NAMALWA (cell line): Measurements from ENCODE around the gene CACNG7.
"Not testable (repeated sequence)": the region's sequence is repeated elsewhere in the genome, so short reads cannot be mapped to it uniquely, and the experiment has no call there.

Source experiments
- DNase-seq: peaks from one replicate; pipeline ENCODE4 v3.0.0-alpha.2; 2015; ENCODE audit warnings: low spot score

CACNG7 gene

GRCh38 chr19:53905787-53906186 lies 3.3 kb upstream of the CACNG7 start:
- DNase-seq, result no peak

DNA sequence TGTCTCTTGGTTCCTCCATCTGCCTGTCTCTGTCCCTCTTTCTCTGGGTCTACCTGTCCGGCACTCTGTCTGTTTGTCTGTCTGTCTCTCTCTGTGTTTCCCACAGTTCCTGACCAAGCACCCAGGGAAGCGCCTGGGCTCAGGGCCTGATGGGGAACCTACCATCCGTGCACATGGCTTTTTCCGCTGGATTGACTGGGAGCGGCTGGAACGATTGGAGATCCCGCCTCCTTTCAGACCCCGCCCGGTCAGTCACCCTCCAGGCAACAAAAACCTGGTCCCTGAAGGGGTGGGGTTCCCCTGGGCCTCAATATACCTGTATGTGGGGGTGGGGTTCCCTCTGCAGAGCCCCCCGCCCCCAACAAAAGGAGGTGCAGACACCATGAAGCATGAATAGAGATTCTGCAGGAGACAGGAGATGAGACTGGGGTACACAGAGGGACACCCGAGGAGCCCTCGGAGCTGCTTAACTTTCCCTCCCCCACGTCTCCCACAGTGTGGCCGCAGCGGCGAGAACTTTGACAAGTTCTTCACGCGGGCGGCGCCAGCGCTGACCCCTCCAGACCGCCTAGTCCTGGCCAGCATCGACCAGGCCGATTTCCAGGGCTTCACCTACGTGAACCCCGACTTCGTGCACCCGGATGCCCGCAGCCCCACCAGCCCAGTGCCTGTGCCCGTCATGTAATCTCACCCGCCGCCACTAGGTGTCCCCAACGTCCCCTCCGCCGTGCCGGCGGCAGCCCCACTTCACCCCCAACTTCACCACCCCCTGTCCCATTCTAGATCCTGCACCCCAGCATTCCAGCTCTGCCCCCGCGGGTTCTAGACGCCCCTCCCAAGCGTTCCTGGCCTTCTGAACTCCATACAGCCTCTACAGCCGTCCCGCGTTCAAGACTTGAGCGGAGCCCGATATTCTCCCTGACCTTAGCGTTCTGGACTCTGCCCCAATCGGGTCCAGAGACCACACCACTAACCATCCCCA lies 2.6 kb upstream of the CACNG7 start:
- peak; percentile 59 for DNase-seq

DNA sequence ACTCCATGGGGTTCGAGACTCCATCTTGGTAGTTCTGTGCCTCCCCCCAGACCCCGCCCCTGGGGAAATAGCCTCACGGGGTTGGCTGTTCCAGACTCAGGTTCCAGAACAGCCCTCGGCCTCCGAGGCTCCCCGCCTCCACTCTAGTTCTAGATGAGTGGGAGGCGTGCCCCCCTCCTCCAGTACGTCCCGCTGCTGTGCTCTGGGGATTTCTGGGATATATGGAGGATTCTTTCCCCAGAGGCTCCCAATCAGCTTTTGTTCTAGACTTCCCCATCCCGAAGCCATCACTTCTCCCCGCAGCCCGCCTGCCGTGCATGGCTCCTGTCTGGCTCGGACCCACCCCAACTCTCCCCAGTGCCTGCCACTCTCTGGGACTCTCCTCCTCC lies 1.9 kb upstream of the CACNG7 start:
- DNase-seq, result no peak

DNA sequence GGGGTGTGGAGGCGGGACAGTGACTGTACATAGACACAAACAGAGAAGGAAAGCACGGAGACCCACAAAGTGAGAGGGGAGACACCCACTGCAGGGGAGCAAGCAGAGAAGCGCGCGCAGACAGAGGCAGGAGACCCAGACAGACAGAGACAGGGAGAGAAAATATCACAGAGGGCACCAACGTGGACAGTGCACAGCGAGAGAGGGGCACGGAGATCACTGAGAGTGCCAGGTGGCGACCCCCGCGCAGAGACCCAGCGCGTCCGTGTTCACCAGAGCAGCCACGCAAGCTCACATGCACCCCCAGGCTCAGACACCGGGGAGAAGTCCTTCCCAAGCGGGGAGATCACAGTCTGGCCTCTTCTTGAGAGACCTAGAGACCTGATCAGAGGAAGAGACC lies 1.4 kb upstream of the CACNG7 start:
- no peak for DNase-seq

GRCh38 chr19:53908106-53908934 lies 758 bp upstream of the CACNG7 start:
- DNase-seq, result peak; percentile 65

- DNase-seq, result no peak
Observed at GRCh38 chr19:53909471-53910169, 542 bp downstream of the CACNG7 start.

- no peak for DNase-seq
Observed at GRCh38 chr19:53910170-53910518, 1.1 kb downstream of the CACNG7 start.

DNA sequence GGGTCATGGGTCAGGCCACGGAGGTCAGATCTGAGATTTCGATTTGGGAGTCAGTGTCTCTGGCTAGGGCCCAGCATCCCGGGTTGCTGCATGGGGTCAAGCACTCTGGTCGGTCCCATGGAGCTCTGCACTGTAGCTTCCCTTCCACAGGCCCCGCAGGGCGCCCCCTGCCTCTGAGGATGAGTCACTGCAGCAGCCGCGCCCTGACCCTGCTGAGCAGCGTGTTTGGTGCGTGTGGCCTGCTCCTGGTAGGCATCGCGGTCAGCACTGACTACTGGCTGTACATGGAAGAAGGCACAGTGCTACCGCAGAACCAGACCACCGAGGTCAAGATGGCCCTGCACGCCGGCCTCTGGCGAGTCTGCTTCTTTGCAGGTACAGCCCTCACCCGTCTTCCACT lies 3.6 kb downstream of the CACNG7 start:
- no peak for DNase-seq

GRCh38 chr19:53915000-53915399 lies 5.9 kb downstream of the CACNG7 start:
- DNase-seq, result peak; percentile 34

DNA sequence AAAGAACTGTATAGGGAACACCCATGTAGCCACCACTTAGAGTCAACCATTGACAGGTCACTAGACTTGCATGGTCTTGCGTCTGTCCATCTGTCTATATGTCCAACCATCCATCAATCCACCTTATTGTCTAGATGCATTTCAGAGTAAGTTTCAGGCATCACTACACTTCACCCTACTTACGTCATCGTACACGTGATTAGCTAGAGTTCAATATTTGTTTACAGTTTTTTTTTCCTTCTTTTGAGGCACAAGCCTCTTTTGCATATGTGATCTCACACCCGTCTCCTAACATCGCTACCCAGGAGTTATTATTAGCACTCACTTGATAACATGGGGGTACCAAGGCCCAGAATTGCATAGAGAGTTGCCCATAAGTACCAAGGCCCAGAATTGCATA lies 6.9 kb downstream of the CACNG7 start:
- peak; percentile 78 for DNase-seq

GRCh38 chr19:53917356-53917755 lies 8.3 kb downstream of the CACNG7 start:
- no peak for DNase-seq

GRCh38 chr19:53927739-53928138 lies 18.7 kb downstream of the CACNG7 start:
- DNase-seq, result peak; percentile 59

GRCh38 chr19:53936029-53936428 lies 27.0 kb downstream of the CACNG7 start:
- DNase-seq, result no peak

DNA sequence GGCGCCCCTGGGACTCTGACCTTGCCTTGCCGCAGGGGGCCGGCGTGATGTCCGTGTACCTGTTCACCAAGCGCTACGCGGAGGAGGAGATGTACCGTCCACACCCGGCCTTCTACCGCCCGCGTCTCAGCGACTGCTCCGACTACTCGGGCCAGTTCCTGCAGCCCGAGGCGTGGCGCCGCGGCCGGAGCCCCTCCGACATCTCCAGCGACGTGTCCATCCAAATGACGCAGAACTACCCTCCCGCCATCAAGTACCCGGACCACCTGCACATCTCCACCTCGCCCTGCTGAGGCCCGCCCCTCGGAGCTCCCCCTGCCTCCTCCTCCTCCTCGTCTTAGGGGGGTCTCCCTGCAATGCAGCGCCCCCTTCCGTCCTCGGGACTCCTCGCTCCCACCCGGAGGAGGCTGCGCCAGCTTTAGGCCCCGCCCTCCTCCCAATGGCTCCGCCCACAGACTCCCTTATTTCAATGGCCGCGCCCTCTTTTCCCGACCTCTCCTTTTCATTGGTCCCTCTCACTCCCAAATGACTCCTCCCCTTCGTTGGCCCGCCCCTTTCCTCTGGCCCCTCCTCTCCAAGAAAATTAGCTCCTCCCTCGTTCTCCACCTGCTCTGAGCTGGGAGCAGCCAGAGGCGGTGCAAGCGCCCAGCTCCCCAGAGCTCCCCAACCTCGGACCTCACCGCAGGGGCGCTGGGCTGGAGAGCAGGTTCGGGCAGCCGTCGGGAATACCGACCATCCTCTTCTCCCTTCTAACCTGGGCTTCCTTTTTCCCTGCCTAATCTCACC lies 33.1 kb downstream of the CACNG7 start:
- DNase-seq, result peak; percentile 62

- DNase-seq, result no peak
Observed at GRCh38 chr19:53944416-53944815, 35.3 kb downstream of the CACNG7 start.

- no peak for DNase-seq
Observed at GRCh38 chr19:53944933-53945332, 35.9 kb downstream of the CACNG7 start.

GRCh38 chr19:53945441-53945840 lies 36.4 kb downstream of the CACNG7 start:
- no peak for DNase-seq

GRCh38 chr19:53945998-53946397 lies 36.9 kb downstream of the CACNG7 start:
- no peak for DNase-seq

GRCh38 chr19:53947624-53948023 lies 38.5 kb downstream of the CACNG7 start:
- peak; percentile 24 for DNase-seq

- not testable (repeated sequence) for DNase-seq
Observed at GRCh38 chr19:53948611-53949010, 39.5 kb downstream of the CACNG7 start.

DNA sequence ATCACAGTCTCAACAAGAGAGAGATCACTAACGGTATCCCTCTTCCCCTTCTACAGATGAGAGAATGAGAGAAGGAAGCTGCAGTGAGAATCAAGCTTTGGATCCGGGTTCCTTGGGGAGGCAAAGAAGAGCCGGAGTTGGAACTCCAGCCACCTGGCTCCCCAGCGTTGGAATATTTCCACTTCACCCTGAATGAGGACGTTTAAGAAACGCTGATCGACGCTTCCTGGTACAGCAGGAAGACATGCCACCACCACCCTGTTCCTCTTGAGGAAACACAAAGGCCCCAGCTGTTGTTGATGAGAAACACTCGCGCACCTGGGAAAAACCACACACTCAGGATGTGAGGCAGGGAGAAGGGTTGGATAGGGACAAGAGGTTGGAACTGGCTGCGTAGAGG lies 42.4 kb downstream of the CACNG7 start:
- no peak for DNase-seq

- DNase-seq, result no peak
Observed at GRCh38 chr19:53951947-53952346, 42.9 kb downstream of the CACNG7 start.
